Posterior cingulate gyrus (tissue), 11 donors: ENCODE data around the gene FAS.
"Not testable (repeated sequence)": the region's sequence is repeated elsewhere in the genome, so short reads cannot be mapped to it uniquely, and the experiment has no call there.

ENCODE experiments used
- DNase-seq, 10 donors: peaks; one replicate each; pipeline versions ENCODE4 v3.0.0 to v3.0.0-alpha.2; 2020 to 2021; ENCODE audit warnings: mixed read lengths in 3 of 10
- intact Hi-C: fragments of 100-400 bp; cut with DNase I; formaldehyde crosslinking; loops from one replicate; pipeline ENCODE4 v1.15.1; 2023

Gene FAS

GRCh38 chr10:88991161-88991898 lies 732 bp downstream of the FAS start:
- intact Hi-C loops = no loop called here

DNA sequence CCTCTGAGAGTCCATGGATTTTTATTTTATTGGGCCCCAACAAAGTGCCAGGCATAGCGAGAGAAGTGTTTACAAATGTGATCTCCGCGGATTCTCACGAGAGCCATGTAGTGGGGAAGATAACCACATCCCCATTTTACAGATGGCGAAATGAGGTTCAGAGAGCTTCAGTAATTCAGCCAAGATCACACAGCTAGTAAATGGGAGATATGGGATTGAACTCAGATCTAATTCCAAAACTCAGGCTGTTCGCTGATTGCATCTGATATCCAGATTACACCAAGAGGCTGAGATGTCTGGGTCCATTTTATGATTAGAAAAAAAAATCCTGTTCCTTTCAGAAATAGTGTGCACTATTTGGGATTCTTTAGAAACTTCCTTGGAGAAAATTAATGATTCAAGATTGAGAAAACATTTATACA lies 1.3 kb downstream of the FAS start:
- DNase-seq = no peak
- intact Hi-C loops = no loop called here

More at GRCh38 chr10:88991161-88991898, 732 bp downstream of the FAS start:
- peak; percentile 24 to 87 (median 40) for DNase-seq

GRCh38 chr10:88992921-88993524 lies 2.4 kb downstream of the FAS start:
- intact Hi-C loops = no loop called here
- no peak for DNase-seq

GRCh38 chr10:88994019-88994418 lies 3.4 kb downstream of the FAS start:
- DNase-seq = no peak
- intact Hi-C loops = no loop called here

DNA sequence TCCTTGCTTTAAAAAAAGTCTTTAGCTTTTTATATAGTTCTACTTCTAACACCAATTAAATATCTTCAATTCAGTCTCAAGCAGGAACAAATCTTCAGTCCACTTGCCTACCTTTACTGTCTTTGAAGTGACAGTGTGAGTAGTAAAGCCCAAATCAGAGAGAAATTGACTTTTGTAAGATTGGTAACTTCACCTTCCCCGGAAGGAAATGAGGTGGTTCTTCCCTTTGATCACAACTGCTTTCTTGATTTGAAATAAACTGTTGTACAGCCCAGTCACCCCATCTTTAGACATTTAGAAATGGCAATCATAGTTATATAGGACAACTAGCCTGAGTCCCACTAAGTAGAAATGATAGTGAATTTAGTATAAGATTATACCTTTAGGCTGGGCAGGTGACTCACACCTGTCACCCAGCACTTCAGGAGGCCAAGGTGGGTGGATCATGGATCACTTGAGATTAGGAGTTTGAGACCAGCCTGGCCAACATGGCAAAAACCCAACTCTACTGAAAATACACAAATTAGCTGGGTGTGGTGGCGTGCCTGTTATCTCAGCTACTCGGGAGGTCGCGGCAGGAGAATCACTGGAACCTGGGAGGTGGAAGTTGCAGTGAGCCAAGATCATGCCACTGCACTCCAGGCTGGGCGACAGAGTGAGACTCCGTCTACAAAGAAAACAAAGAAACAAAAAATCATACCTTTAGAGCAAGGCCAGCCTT lies 4.7 kb downstream of the FAS start:
- DNase-seq = no peak
- intact Hi-C loops = no loop called here

DNA sequence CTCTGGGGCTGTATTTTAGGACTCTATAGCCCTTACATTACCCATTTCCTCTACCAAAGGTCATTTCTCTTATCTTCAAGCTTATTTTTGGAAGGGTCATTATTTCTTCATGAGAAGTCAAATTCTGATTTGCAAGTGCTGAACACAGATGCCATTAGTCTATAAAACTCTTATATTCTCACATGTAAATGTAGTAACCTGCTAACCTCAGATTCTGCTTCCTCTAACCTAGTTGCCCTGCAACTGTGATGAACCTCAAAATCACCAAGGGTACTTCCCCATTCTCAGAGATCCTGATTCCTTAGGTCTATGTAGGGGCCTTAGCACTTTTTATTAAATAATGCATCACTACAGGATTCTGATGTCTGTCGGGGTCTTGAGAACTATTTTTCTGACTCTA lies 6.3 kb downstream of the FAS start:
- intact Hi-C loops = no loop called here
- DNase-seq = no peak

- intact Hi-C loops = no loop called here
- DNase-seq = no peak
These were observed 9.0 kb downstream of the FAS start for GRCh38 chr10:88999625-89000024.

DNA sequence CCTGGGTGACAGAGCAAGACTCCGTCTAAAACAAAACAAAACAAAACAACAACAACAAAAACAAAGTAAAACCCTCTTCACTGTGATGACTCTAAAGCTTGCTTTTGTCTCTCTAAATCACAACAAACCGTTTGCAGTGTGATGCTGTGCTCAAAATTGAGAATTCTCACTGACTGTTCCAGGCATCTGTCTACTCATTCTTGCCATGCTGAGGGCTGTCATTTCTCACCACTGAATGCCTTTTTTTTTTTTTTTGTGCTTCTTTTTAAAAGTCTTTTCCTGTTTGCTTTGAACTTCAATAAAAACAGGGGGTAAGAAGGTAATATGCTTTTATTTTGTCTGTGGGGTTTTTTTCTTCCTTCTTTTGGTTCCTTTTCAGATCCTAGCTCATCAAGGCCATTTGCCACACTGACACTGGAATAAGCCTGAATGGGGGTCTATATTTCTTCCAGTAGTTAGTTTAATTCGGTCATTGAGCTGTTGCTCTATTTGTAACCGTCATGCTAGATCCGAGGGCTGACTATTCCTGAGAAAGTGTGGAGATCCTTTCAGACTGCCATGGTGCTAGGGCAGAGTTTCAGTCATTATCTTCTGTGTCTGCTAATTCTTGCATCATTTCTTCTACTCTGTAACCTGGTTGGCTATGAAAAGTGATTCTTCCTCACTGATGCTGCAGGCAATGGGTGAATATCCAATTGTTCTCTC lies 10.6 kb downstream of the FAS start:
- intact Hi-C loops = no loop called here
- DNase-seq = no peak

DNA sequence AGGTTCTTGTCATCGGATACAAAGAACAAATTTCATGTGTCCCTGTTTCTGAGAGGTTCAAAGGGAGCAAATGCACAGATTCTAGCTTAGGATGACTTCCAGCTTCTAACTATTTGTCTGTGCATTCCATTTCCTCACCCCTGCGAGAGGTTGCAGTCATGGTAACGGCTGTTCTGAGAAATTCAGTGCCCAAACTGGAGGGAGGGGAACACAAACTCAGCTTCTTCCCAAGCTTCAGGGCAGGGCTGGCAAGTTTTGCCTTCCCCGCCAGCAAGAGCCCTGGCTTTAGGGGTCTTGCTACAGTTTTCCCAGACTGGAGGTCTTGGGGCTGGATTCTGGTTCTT lies 11.1 kb downstream of the FAS start:
- DNase-seq = no peak
- intact Hi-C loops = no loop called here

DNA sequence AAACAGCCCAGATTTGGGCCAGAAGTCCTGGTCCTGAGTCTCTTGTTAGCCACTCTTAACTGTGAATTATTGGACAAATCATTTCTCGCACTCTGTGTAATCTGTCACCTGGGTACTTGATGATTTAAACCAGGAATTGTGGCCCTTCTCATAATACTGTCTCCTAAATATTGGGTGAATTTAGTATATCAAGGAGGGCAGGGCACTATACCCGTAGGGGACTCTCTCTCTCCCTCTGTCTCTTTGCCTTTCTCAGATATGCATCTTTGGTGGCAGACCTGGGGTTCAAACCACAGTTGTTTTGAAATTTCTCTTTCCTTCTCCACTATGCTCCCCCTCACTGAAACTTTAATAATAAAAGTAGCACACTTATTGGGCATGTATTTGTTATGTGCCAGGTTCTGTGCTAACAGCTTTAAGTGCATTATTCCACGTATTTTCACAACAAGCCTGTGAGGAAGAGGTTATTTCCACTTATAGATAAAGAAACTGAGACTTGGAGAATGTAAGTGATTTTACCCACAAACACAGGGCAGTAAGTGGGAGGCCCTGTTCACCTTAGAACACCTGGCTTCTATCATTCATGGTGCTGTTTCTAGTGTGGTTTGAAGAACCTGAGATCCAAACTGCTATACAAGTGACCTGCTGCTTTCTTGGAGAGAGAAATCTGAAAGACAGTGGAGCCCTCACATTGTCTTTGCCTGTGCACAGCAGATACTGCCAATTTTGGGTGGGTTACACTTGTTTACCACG lies 11.8 kb downstream of the FAS start:
- DNase-seq = no peak
- intact Hi-C loops = no loop called here

- intact Hi-C loops = no loop called here
- no peak for DNase-seq
These were observed 12.7 kb downstream of the FAS start for GRCh38 chr10:89003344-89003743.

DNA sequence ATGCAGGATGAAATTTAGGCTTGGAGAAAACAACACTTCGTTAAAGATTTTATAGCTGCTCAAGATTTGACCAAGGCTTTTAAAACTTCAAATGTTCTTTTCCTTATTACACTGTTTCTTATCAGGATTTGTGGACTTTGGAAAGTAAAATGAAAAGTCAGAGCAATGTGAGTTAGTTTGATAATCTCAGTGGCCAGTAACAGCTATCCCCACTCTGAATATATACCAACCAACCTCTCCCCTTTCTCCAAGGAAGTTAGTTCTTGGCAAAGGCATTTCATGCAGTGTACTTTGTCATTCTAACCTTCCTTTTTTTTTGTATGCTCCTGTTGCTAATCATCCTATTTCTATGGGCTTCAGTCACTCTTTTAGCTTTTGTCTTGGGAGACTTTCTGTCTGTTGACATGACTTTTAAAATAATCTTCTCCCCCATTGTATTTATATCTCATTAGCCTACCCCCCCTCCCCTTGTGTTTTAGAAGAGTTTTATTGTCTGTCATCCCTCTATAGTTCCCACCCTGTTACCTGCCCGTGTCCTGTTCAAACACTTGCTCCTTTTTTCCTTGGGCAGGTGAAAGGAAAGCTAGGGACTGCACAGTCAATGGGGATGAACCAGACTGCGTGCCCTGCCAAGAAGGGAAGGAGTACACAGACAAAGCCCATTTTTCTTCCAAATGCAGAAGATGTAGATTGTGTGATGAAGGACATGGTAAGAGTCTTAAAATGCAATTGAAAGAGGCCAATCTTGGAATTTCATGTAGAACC lies 16.7 kb downstream of the FAS start:
- DNase-seq = no peak

GRCh38 chr10:89018700-89019346 lies 28.2 kb downstream of the FAS start:
- intact Hi-C loops = not testable (repeated sequence)
- peak in 2 of 10 donors; percentile 52 to 68 for DNase-seq

More for the DNA sequence above, 16.7 kb downstream of the FAS start:
- intact Hi-C loops = no loop called here

GRCh38 chr10:89019569-89020327 lies 29.1 kb downstream of the FAS start:
- DNase-seq = no peak
- intact Hi-C loops = no loop called here

GRCh38 chr10:89021526-89021925 lies 30.9 kb downstream of the FAS start:
- DNase-seq, intact Hi-C loops: not testable (repeated sequence)

GRCh38 chr10:89022734-89023133 lies 32.1 kb downstream of the FAS start:
- DNase-seq = no peak
- intact Hi-C loops = no loop called here

DNA sequence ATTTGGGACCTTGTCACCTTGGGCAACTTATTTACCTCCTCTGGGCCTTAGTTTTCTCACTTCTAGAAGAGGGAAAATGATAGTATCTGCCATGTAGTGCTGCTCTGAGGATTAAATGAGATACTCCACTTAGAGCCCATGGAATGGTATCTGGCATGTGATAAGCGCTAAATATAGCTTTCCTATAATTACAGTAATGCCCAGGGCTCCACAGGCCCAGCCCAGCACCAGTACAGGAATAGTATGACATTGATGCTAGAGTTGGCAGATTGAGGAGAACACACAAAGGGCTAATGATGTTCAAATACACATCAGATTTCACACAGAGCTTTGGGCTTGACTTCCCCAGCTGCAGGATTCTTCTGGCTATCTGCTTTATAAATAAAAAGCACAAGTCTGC lies 34.9 kb downstream of the FAS start:
- no peak for DNase-seq
- intact Hi-C loops = no loop called here

- intact Hi-C loops = loop anchor here (1.0 kb wide), 1 partner anchor 188 kb away; no protein-coding TSS in a partner anchor
- DNase-seq = no peak
These were observed 38.6 kb downstream of the FAS start for GRCh38 chr10:89029181-89029580.
